ENCODE data around the gene PRRX2. TPM values are rescaled to one million over a fixed set of nuclear protein-coding genes. Genes with fewer than 3 reads are reported as not detected.

PRRX2 gene
- total and polyA plus RNA-seq, 9 of the 15 experiments (the other 6 are each of a cell fraction or from before 2014, with no cell fraction given): 0.21 TPM; not detected in 8

DNA sequence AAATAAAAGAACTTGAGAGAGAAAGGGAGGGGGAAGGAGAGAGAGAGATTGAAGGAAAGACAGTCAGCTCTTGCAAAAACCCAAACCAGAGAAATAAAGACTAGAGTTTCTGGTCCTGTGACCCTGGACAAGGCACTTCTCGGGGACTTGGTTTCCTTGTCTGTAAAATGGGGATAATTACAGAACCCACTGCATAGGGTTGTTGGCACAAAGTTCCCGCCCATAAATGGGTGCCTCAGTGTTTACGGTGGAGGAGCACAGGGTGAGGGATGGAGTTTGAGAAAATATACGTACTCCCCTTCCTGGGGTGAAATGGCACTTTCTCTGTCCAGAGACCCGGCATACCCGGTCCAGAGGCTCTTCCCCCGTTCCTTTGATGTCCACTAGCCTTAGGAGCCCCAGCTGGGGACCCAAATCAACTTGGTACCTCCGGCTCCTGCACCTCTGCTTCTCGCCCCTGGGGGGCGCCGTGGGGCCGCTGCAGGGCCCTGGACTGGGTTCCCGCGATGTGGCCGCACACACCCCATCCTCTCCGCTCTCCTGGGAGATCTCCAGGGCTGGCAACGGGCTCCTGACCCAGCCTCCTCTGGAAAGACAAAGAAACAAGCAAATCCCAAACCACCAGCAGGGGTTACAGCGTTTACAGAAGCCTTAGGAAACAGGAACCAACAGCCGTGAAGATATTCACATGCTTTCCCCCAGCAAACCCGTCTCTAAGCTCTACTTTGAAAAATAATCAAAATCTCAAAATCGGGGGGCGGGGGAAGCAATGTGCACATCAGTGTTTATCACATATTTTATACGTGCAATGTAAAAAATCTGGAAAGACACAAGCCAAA is 61.1 kb downstream of the PRRX2 start (continued):
- TF ChIP-seq, protein P1, sequence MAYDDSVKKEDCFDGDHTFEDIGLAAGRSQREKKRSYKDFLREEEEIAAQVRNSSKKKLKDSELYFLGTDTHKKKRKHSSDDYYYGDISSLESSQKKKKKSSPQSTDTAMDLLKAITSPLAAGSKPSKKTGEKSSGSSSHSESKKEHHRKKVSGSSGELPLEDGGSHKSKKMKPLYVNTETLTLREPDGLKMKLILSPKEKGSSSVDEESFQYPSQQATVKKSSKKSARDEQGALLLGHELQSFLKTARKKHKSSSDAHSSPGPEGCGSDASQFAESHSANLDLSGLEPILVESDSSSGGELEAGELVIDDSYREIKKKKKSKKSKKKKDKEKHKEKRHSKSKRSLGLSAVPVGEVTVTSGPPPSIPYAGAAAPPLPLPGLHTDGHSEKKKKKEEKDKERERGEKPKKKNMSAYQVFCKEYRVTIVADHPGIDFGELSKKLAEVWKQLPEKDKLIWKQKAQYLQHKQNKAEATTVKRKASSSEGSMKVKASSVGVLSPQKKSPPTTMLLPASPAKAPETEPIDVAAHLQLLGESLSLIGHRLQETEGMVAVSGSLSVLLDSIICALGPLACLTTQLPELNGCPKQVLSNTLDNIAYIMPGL (CRISPR knock-in tag; IDR thresholded peaks at IDR 0.05): no peak
- peak; percentile 42; the same call in 1 of the 2 replicates for TF ChIP-seq HCFC1 (IDR thresholded peaks at IDR 0.05; ENCODE audit: low read depth, low read length)
- TF ChIP-seq, protein P2, sequence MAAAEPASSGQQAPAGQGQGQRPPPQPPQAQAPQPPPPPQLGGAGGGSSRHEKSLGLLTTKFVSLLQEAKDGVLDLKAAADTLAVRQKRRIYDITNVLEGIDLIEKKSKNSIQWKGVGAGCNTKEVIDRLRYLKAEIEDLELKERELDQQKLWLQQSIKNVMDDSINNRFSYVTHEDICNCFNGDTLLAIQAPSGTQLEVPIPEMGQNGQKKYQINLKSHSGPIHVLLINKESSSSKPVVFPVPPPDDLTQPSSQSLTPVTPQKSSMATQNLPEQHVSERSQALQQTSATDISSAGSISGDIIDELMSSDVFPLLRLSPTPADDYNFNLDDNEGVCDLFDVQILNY (CRISPR knock-in tag; IDR thresholded peaks at IDR 0.05): no peak
- TF ChIP-seq, protein P3, sequence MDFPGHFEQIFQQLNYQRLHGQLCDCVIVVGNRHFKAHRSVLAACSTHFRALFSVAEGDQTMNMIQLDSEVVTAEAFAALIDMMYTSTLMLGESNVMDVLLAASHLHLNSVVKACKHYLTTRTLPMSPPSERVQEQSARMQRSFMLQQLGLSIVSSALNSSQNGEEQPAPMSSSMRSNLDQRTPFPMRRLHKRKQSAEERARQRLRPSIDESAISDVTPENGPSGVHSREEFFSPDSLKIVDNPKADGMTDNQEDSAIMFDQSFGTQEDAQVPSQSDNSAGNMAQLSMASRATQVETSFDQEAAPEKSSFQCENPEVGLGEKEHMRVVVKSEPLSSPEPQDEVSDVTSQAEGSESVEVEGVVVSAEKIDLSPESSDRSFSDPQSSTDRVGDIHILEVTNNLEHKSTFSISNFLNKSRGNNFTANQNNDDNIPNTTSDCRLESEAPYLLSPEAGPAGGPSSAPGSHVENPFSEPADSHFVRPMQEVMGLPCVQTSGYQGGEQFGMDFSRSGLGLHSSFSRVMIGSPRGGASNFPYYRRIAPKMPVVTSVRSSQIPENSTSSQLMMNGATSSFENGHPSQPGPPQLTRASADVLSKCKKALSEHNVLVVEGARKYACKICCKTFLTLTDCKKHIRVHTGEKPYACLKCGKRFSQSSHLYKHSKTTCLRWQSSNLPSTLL (IDR thresholded peaks at IDR 0.05): no peak
- no peak for TF ChIP-seq MAFG (tag; conservative IDR thresholded peaks at IDR 0.05)
- peak; percentile 65 for TF ChIP-seq HMGN3 (IDR thresholded peaks at IDR 0.05; ENCODE audit: borderline replicate concordance, extremely low read depth, insufficient read length, low read depth, low read length)
- TF ChIP-seq ZZZ3 (IDR thresholded peaks at IDR 0.05): no peak
- TF ChIP-seq TAF7 (tag; IDR thresholded peaks at IDR 0.05): no peak
- TF ChIP-seq, protein P4, sequence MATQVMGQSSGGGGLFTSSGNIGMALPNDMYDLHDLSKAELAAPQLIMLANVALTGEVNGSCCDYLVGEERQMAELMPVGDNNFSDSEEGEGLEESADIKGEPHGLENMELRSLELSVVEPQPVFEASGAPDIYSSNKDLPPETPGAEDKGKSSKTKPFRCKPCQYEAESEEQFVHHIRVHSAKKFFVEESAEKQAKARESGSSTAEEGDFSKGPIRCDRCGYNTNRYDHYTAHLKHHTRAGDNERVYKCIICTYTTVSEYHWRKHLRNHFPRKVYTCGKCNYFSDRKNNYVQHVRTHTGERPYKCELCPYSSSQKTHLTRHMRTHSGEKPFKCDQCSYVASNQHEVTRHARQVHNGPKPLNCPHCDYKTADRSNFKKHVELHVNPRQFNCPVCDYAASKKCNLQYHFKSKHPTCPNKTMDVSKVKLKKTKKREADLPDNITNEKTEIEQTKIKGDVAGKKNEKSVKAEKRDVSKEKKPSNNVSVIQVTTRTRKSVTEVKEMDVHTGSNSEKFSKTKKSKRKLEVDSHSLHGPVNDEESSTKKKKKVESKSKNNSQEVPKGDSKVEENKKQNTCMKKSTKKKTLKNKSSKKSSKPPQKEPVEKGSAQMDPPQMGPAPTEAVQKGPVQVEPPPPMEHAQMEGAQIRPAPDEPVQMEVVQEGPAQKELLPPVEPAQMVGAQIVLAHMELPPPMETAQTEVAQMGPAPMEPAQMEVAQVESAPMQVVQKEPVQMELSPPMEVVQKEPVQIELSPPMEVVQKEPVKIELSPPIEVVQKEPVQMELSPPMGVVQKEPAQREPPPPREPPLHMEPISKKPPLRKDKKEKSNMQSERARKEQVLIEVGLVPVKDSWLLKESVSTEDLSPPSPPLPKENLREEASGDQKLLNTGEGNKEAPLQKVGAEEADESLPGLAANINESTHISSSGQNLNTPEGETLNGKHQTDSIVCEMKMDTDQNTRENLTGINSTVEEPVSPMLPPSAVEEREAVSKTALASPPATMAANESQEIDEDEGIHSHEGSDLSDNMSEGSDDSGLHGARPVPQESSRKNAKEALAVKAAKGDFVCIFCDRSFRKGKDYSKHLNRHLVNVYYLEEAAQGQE (IDR thresholded peaks at IDR 0.05; ENCODE audit: borderline replicate concordance): peak; percentile 90
- TF ChIP-seq, protein P4 (CRISPR knock-in tag; IDR thresholded peaks at IDR 0.05; ENCODE audit: low read depth): peak; percentile 74
- TF ChIP-seq, protein P5, sequence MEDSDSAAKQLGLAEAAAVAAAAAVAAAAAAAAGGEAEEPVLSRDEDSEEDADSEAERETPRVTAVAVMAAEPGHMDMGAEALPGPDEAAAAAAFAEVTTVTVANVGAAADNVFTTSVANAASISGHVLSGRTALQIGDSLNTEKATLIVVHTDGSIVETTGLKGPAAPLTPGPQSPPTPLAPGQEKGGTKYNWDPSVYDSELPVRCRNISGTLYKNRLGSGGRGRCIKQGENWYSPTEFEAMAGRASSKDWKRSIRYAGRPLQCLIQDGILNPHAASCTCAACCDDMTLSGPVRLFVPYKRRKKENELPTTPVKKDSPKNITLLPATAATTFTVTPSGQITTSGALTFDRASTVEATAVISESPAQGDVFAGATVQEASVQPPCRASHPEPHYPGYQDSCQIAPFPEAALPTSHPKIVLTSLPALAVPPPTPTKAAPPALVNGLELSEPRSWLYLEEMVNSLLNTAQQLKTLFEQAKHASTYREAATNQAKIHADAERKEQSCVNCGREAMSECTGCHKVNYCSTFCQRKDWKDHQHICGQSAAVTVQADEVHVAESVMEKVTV (CRISPR knock-in tag; IDR thresholded peaks at IDR 0.05): peak; percentile 93
- TF ChIP-seq HOXB6 (CRISPR knock-in tag; IDR thresholded peaks at IDR 0.05; ENCODE audit: borderline replicate concordance): no peak

Data from K562 (cell line).